ENCODE data around the gene LMNTD1. TPM values are rescaled to one million over a fixed set of nuclear protein-coding genes. Genes with fewer than 3 reads are reported as not detected.

The LMNTD1 gene
- total RNA-seq, 1 experiment from 2014 or later = not detected

GRCh38 chr12:25585662-25586061 is 32.6 kb upstream of the LMNTD1 start:
- CTCF ChIA-PET = no interaction called here
- Mint-ChIP-seq H3K36me3 (ENCODE audit: insufficient read depth, unreplicated experiment) (no peaks in the 10 kb centered on the region), H3K9me3 (ENCODE audit: low read depth, unreplicated experiment) (peaks cover 7% of the 10 kb centered on the region), H3K27me3 (ENCODE audit: unreplicated experiment) (peaks cover 9% of the 10 kb centered on the region), H3K4me1 (ENCODE audit: low read depth, unreplicated experiment) (no peaks in the 10 kb centered on the region), H3K27ac (ENCODE audit: unreplicated experiment) (no peak overlapping the region), H3K4me3 (ENCODE audit: low read depth, unreplicated experiment) (no peak overlapping the region)
- no peak for TF ChIP-seq CTCF (IDR thresholded peaks at IDR 0.05; ENCODE audit: unreplicated experiment)
- intact Hi-C loops (cut with micrococcal nuclease; ENCODE audit: unreplicated experiment) = loop anchor here (5.0 kb wide), 1 partner anchor 432 kb away; no protein-coding TSS in a partner anchor
- DNase-seq = no peak
- no TSS peak for BruUV-seq (replicated peaks)

- Mint-ChIP-seq H3K4me3 (ENCODE audit: low read depth, unreplicated experiment) (no peak overlapping the region), H3K9me3 (ENCODE audit: low read depth, unreplicated experiment) (peaks cover 7% of the 10 kb centered on the region), H3K27me3 (ENCODE audit: unreplicated experiment) (peaks cover 9% of the 10 kb centered on the region), H3K4me1 (ENCODE audit: low read depth, unreplicated experiment) (no peaks in the 10 kb centered on the region), H3K36me3 (ENCODE audit: insufficient read depth, unreplicated experiment) (no peaks in the 10 kb centered on the region), H3K27ac (ENCODE audit: unreplicated experiment) (no peak overlapping the region)
- no TSS peak for BruUV-seq (replicated peaks)
- no peak for DNase-seq
- CTCF ChIA-PET = no interaction called here
- no peak for TF ChIP-seq CTCF (IDR thresholded peaks at IDR 0.05; ENCODE audit: unreplicated experiment)
- intact Hi-C loops (cut with micrococcal nuclease; ENCODE audit: unreplicated experiment) = loop anchor here (5.0 kb wide), 1 partner anchor 432 kb away; no protein-coding TSS in a partner anchor
These were observed 32.0 kb upstream of the LMNTD1 start for GRCh38 chr12:25585021-25585523.

GRCh38 chr12:25584596-25584995 is 31.5 kb upstream of the LMNTD1 start:
- H3K9me3 Mint-ChIP-seq (ENCODE audit: low read depth, unreplicated experiment) = peaks cover 7% of the 10 kb centered on the region
- no peaks in the 10 kb centered on the region for H3K36me3 Mint-ChIP-seq (ENCODE audit: insufficient read depth, unreplicated experiment)
- no peak for DNase-seq
- H3K27me3 Mint-ChIP-seq (ENCODE audit: unreplicated experiment) = peaks cover 9% of the 10 kb centered on the region
- TF ChIP-seq CTCF (IDR thresholded peaks at IDR 0.05; ENCODE audit: unreplicated experiment) = no peak
- intact Hi-C loops (cut with micrococcal nuclease; ENCODE audit: unreplicated experiment) = loop anchor here (5.0 kb wide), 1 partner anchor 443 kb away; no protein-coding TSS in a partner anchor
- H3K27ac Mint-ChIP-seq (ENCODE audit: unreplicated experiment) = no peak overlapping the region
- H3K4me3 Mint-ChIP-seq (ENCODE audit: low read depth, unreplicated experiment) = no peak overlapping the region
- no peaks in the 10 kb centered on the region for H3K4me1 Mint-ChIP-seq (ENCODE audit: low read depth, unreplicated experiment)
- no TSS peak for BruUV-seq (replicated peaks)
- CTCF ChIA-PET = no interaction called here

GRCh38 chr12:25583545-25583944 is 30.5 kb upstream of the LMNTD1 start:
- CTCF ChIA-PET = interaction anchor here (0.7 kb wide), 1 partner anchor 28 kb away, joined by 6 read pairs; no protein-coding TSS in a partner anchor

More at GRCh38 chr12:25583545-25583944, 30.5 kb upstream of the LMNTD1 start:
- DNase-seq = peak; percentile 9
- Mint-ChIP-seq H3K9me3 (ENCODE audit: low read depth, unreplicated experiment) (peaks cover 7% of the 10 kb centered on the region), H3K27me3 (ENCODE audit: unreplicated experiment) (peaks cover 9% of the 10 kb centered on the region), H3K4me1 (ENCODE audit: low read depth, unreplicated experiment) (no peaks in the 10 kb centered on the region), H3K36me3 (ENCODE audit: insufficient read depth, unreplicated experiment) (no peaks in the 10 kb centered on the region), H3K27ac (ENCODE audit: unreplicated experiment) (no peak overlapping the region), H3K4me3 (ENCODE audit: low read depth, unreplicated experiment) (no peak overlapping the region)
- no TSS peak for BruUV-seq (replicated peaks)
- TF ChIP-seq CTCF (IDR thresholded peaks at IDR 0.05; ENCODE audit: unreplicated experiment) = no peak
- intact Hi-C loops (cut with micrococcal nuclease; ENCODE audit: unreplicated experiment) = loop anchor here (5.0 kb wide), 1 partner anchor 444 kb away; no protein-coding TSS in a partner anchor
